Stomach smooth muscle (tissue), 2 donors: Measurements from ENCODE around the gene GRB14.

Source experiments
- H3K27ac ChIP-seq: one replicate; pipeline ENCODE4 v1.7.0; 2013; ENCODE audit warnings: mild to moderate bottlenecking, low read length, inconsistent platforms
- H3K27me3 ChIP-seq, 2 donors: one replicate each; pipeline ENCODE4 v1.7.0; 2013; ENCODE audit warnings: low read length in 2 of 2; ENCODE audit not compliant: insufficient read depth in 2 of 2, control insufficient read depth in 1 of 2
- H3K36me3 ChIP-seq, 2 donors: one replicate each; pipeline ENCODE4 v1.7.0; 2013; ENCODE audit warnings: low read length in 2 of 2; ENCODE audit not compliant: control insufficient read depth in 2 of 2, insufficient read depth in 2 of 2
- H3K4me1 ChIP-seq: one replicate; pipeline ENCODE4 v1.7.0; 2013; ENCODE audit warnings: low read length; ENCODE audit not compliant: control insufficient read depth, insufficient read depth
- H3K4me3 ChIP-seq, 2 donors: one replicate each; pipeline ENCODE4 v1.7.0; 2013; ENCODE audit warnings: low read length in 2 of 2
- H3K9ac ChIP-seq, 2 donors: one replicate each; pipeline ENCODE4 v1.7.0; 2013; ENCODE audit warnings: low read length in 2 of 2, mild to moderate bottlenecking in 1 of 2
- H3K9me3 ChIP-seq, 2 donors: one replicate each; pipeline ENCODE4 v1.7.0; 2013; ENCODE audit warnings: low read length in 2 of 2; ENCODE audit not compliant: control insufficient read depth in 2 of 2
- donor health status: healthy.
- donor health status: Pancreatic carcinoma.

The GRB14 gene

DNA sequence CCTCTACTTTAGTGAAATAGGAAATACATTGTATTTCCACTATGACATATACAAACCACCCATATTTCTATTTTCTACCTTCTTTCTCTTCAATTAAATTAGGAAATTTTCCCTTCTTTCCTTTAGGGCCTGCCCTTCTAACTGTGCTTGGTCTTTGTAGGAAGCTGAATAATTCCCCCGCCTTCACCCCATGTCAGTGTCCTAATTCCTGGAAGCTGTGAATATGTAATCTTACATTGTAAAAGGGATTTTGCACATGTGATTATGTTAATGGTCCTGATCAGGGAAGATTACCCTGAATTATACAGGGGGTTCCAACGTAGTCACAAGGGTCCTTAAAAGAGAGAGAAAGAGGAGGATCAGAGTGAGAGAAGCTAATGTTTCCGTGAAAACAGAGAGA, 40.2 kb downstream of the GRB14 start:
- Histone ChIP-seq H3K27me3 (no peaks in the 10 kb centered on the region), H3K4me1 (no peaks in the 10 kb centered on the region), H3K4me3 (no peak overlapping the region), H3K9ac (no peak overlapping the region), H3K27ac (no peak overlapping the region), H3K9me3 (no peaks in the 10 kb centered on the region), H3K36me3 (no peaks in the 10 kb centered on the region)

DNA sequence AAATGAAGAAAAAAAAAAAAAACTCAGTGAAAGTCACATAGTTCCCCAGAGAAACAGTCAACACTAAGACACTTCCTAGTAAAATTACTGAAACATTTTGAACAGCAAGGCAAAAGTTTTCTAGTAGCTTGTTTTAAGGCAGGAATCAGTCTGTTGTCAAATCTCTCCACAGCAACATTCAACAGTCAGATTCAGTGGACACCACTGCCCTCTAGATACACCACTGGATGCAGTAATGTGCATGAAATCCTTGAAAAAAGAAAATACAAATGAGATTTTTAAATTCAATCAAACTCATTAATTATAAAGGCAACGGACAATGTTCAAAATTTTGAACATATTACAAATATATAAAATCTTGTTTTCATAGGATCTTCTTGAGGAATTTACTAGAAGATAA, 46.4 kb downstream of the GRB14 start:
- Histone ChIP-seq H3K4me1 (no peaks in the 10 kb centered on the region), H3K27me3 (no peaks in the 10 kb centered on the region), H3K9me3 (no peaks in the 10 kb centered on the region), H3K27ac (no peak overlapping the region), H3K9ac (no peak overlapping the region), H3K36me3 (no peaks in the 10 kb centered on the region), H3K4me3 (no peak overlapping the region)

DNA sequence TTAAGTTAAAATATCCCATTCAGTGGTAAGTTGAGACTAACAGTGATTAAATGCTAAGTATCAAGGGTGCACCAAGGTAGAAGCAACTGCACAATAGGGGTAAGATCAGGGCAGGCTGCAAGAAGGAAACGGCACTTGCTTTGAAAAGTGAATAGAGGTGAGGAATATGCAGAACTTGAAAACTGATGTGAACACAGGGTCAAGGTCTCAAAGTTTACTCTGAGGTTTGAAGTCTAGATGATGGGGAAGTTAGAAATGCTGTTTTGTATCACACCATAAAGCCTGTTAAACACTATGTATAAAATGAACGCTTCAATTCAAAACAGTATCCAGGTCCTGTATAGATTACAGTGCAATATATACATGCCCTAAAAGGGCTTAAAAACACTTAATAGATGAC, 50.8 kb downstream of the GRB14 start:
- H3K36me3 ChIP-seq = no peaks in the 10 kb centered on the region
- H3K4me3 ChIP-seq = no peak overlapping the region
- no peaks in the 10 kb centered on the region for H3K4me1 ChIP-seq
- H3K9ac ChIP-seq = no peak overlapping the region
- no peak overlapping the region for H3K27ac ChIP-seq
- no peaks in the 10 kb centered on the region for H3K27me3 ChIP-seq
- H3K9me3 ChIP-seq = no peaks in the 10 kb centered on the region

DNA sequence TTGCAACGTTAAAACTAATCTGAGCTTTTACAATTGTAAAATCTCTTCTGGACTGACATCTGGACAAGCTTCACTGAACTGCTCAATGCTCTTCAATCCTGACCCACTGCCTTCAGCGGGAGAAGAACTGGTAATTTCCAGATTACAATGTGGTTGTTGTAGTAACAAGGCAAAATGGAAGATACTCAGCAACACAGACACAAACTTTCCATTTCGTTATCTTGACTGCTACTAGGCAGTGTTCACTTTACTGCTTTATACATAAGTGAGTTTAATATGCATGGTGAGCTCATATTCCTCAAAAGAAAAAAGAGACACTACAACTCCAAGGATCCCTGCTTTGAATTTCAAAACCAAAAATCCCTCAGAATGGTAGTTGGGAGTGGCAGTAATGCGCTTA, 51.9 kb downstream of the GRB14 start:
- Histone ChIP-seq H3K4me3 (no peak overlapping the region), H3K27me3 (no peaks in the 10 kb centered on the region), H3K9ac (no peak overlapping the region), H3K36me3 (no peaks in the 10 kb centered on the region), H3K4me1 (no peaks in the 10 kb centered on the region), H3K9me3 (no peaks in the 10 kb centered on the region), H3K27ac (no peak overlapping the region)

DNA sequence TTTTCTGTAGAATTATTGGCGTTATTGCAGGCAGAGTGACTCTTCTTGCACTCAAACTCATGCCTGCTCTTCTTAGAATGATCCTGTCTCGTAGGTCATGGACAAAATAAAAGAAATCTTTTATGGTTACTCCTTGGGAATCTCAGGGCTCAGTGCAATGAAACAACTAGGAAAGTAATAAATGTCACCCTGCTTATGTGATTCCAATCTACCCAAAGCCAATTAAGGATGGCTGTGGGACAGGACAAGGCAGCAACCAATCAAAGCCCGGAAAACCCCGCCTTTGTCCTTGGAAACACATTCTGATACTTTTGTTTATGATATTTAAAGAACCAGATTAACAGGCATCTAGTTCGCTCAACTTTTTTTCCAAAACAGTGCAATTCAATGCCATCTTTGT, 53.0 kb downstream of the GRB14 start:
- Histone ChIP-seq H3K9me3 (no peaks in the 10 kb centered on the region), H3K9ac (no peak overlapping the region), H3K27me3 (no peaks in the 10 kb centered on the region), H3K27ac (no peak overlapping the region), H3K36me3 (no peaks in the 10 kb centered on the region), H3K4me1 (no peaks in the 10 kb centered on the region), H3K4me3 (no peak overlapping the region)

DNA sequence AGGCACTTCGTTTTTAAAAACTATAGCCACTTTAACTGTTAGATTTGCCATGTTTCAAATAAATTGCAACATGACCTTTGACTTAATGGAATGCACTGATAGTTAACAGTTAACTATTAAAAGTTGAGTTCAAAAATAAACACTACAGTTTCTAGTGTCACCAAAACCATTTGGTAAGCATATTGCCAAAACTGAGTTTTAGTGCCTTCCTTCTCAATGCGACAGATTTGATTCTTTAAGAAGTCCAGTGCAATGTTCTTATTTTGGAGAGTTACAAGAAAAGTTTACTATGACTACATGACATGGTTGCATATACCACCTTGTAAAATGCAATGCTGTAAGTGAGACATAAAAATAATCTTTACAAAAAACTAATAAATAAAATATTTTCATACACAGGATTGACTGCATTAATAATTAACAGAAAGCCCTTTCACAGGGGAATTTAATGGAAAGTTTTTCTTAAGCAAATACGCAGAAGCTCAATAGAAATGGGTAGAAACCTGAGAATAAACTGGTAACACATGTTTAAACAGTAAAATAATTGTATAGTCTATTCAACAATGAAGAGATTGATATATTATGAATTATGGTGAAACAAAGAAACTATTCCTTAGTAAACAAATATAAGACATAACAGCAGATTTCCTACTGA, 53.8 kb downstream of the GRB14 start:
- Histone ChIP-seq H3K9me3 (no peaks in the 10 kb centered on the region), H3K36me3 (no peaks in the 10 kb centered on the region), H3K9ac (no peak overlapping the region), H3K4me1 (no peaks in the 10 kb centered on the region), H3K27ac (no peak overlapping the region), H3K27me3 (no peaks in the 10 kb centered on the region), H3K4me3 (no peak overlapping the region)

DNA sequence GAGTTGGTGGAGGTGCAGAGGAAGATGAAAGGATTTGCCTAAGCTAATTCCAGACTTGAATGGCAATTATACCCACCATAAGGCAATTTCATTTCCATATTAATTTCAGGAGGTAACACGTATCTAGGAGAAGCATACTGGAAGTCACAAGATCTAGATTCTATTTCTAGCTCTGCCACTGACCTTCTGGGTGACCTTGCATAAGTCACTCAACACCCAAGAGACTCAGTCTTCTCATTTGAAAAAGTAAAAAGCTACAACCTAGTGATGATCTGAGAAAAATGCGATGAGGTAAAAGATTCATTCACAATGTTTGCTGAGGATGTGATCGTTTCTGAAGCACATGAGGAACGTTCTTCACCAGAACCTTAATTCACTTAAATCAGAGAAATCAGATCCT, 55.9 kb downstream of the GRB14 start:
- Histone ChIP-seq H3K9me3 (no peaks in the 10 kb centered on the region), H3K4me3 (no peak overlapping the region), H3K27me3 (no peaks in the 10 kb centered on the region), H3K27ac (no peak overlapping the region), H3K9ac (no peak overlapping the region), H3K36me3 (no peaks in the 10 kb centered on the region), H3K4me1 (peaks cover 4% of the 10 kb centered on the region)

DNA sequence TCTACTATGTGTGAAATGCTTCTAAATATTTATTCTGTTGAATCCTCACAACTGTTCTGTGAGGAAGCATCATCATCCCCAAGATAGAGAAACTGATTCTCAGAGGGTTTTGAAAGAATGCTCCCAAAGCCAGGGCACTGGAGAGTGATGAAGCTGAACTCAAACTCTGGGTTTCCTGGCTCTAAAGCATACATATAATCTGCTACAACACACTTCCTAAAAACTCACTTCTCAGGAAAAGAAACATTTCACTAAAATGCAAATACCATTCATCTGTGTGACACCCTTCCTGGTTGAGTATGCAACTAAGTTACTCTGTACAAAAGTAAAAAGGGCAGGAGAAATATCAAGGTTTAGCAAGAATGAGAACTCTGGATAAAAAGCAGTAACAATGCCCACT, 58.6 kb downstream of the GRB14 start:
- no peak overlapping the region for H3K27ac ChIP-seq
- no peak overlapping the region for H3K4me3 ChIP-seq
- no peak overlapping the region for H3K9ac ChIP-seq
- H3K27me3 ChIP-seq = no peaks in the 10 kb centered on the region
- H3K9me3 ChIP-seq = no peaks in the 10 kb centered on the region
- no peaks in the 10 kb centered on the region for H3K36me3 ChIP-seq
- peaks cover 4% of the 10 kb centered on the region for H3K4me1 ChIP-seq

DNA sequence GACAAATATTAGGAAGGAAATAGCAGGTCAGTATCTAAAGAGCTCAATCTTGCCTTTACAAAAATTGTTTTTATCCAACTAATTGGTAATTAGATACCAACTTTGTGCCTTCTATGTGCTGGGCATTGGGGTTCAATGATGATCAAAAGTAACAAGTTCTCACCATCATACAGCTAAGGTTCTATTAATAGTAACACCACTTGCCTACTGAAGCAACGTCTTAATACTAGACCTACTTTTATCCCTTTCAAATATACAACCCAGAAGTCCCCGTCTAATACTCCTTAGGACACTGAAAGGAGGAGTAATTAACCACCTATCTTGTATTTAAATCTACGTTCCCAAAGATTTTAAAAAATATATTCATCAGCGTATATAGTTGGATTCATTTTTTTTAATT, 59.3 kb downstream of the GRB14 start:
- Histone ChIP-seq H3K27me3 (no peaks in the 10 kb centered on the region), H3K36me3 (no peaks in the 10 kb centered on the region), H3K9ac (no peak overlapping the region), H3K9me3 (no peaks in the 10 kb centered on the region), H3K4me3 (no peak overlapping the region), H3K27ac (no peak overlapping the region), H3K4me1 (peaks cover 4% of the 10 kb centered on the region)

DNA sequence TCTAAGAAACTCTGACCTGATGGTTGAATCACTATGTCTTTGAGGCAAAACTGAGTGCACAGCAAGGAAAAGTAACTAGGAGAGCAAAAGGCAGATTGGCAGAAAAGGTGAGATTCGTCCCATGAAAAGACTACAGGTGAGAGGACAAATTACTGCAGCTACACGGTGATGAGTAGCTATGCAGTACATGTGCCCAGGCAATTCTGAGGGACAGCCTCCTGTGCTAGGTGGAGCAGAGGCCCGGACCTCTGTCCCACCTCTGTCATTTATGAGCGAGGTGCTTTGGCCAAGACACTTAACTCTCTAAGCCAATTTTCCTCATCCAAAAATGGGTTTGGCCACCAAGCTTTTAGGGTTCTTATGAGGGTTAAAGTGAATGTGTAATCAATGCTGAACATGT, 59.9 kb downstream of the GRB14 start:
- no peaks in the 10 kb centered on the region for H3K36me3 ChIP-seq
- no peak overlapping the region for H3K4me3 ChIP-seq
- H3K9ac ChIP-seq = no peak overlapping the region

DNA sequence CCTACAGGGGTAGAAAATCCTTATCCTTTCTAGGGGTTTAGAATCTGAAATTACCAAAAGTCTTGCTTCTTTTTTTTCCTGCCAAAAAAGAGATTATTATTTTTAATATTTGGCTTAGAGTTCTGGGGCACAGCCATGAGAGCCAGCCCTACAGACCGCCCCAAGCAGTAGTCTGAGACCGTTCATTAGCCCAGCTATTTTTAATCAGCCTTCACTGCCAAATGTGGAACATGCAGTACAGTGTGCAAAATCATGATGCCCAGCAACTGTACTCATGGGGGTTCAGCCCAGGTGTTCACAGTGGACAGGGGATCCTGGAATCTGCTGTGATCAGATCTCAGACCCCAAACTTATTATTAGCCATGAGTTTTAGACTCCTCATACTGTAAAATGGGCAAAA, 60.4 kb downstream of the GRB14 start:
- Histone ChIP-seq H3K4me3 (no peak overlapping the region), H3K27me3 (no peaks in the 10 kb centered on the region), H3K9me3 (no peaks in the 10 kb centered on the region), H3K9ac (no peak overlapping the region), H3K4me1 (peaks cover 4% of the 10 kb centered on the region), H3K27ac (no peak overlapping the region), H3K36me3 (no peaks in the 10 kb centered on the region)

More for the DNA sequence above, 59.9 kb downstream of the GRB14 start:
- H3K9me3 ChIP-seq = no peaks in the 10 kb centered on the region
- no peak overlapping the region for H3K27ac ChIP-seq
- H3K4me1 ChIP-seq = peaks cover 4% of the 10 kb centered on the region
- H3K27me3 ChIP-seq = no peaks in the 10 kb centered on the region
